H9 (cell line): Measurements from ENCODE around the gene C20orf173. TPM values are rescaled to one million over a fixed set of nuclear protein-coding genes. Genes with fewer than 3 reads are reported as not detected.
A peak's percentile ranks its signal among the peaks of the same experiment; 100 is the strongest.

ENCODE experiments used
- DNase-seq: peaks from one replicate; pipeline ENCODE4 v3.0.0-alpha.2; 2017
- H2AFZ ChIP-seq: one replicate; pipeline ENCODE4 v1.6.1; 2013; ENCODE audit warnings: mild to moderate bottlenecking, low read length, control low read depth, moderate library complexity
- H2AK5ac ChIP-seq: 2 replicates; pipeline ENCODE4 v1.6.1; 2013; ENCODE audit warnings: low read length, control low read depth, mixed read lengths; ENCODE audit not compliant: insufficient read length
- H2BK120ac ChIP-seq: one replicate; pipeline ENCODE4 v1.6.1; 2013; ENCODE audit warnings: low read depth, mild to moderate bottlenecking, low read length, control low read depth, inconsistent platforms; ENCODE audit not compliant: poor library complexity, severe bottlenecking
- H2BK12ac ChIP-seq: 2 replicates; pipeline ENCODE4 v1.6.1; 2013; ENCODE audit warnings: low read length, control low read depth, mixed read lengths, low read depth; ENCODE audit not compliant: insufficient read length
- H2BK15ac ChIP-seq: 2 replicates; pipeline ENCODE4 v1.6.1; 2013; ENCODE audit warnings: low read depth, low read length, control low read depth
- H2BK20ac ChIP-seq: one replicate; pipeline ENCODE4 v1.6.1; 2013; ENCODE audit warnings: low read depth, mild to moderate bottlenecking, low read length, control low read depth, inconsistent platforms; ENCODE audit not compliant: poor library complexity, severe bottlenecking
- H2BK5ac ChIP-seq: 2 replicates; pipeline ENCODE4 v1.6.1; 2013; ENCODE audit warnings: low read length, control low read depth, mixed read lengths; ENCODE audit not compliant: insufficient read length
- H3K14ac ChIP-seq: 2 replicates; pipeline ENCODE4 v1.6.1; 2013; ENCODE audit warnings: low read length, control low read depth; ENCODE audit not compliant: insufficient read depth
- H3K18ac ChIP-seq: 2 replicates; pipeline ENCODE4 v1.6.1; 2013; ENCODE audit warnings: low read depth, mild to moderate bottlenecking, mixed read lengths, low read length, control low read depth; ENCODE audit not compliant: insufficient read length
- H3K23ac ChIP-seq: 2 replicates; pipeline ENCODE4 v1.6.1; 2013; ENCODE audit warnings: low read length, control low read depth, mixed read lengths, low read depth; ENCODE audit not compliant: insufficient read length
- H3K23me2 ChIP-seq: 2 replicates; pipeline ENCODE4 v1.6.1; 2013; ENCODE audit warnings: low read depth, mild to moderate bottlenecking, mixed read lengths, low read length, control low read depth; ENCODE audit not compliant: insufficient read length, poor library complexity, severe bottlenecking
- H3K27ac ChIP-seq: 2 replicates; pipeline ENCODE4 v1.5.1; 2013; ENCODE audit warnings: low read length, control low read depth, mixed read lengths, low read depth; ENCODE audit not compliant: insufficient read length
- H3K27me3 ChIP-seq: 2 replicates; pipeline ENCODE4 v1.6.1; 2013; ENCODE audit warnings: low read length, control low read depth, inconsistent platforms; ENCODE audit not compliant: insufficient read depth
- H3K4ac ChIP-seq: 2 replicates; pipeline ENCODE4 v1.6.1; 2013; ENCODE audit warnings: low read depth, mild to moderate bottlenecking, control low read depth, inconsistent platforms, low read length, moderate library complexity
- H3K4me1 ChIP-seq: 2 replicates; pipeline ENCODE4 v1.6.1; 2013; ENCODE audit warnings: low read length, control low read depth, inconsistent platforms; ENCODE audit not compliant: insufficient read depth
- H3K4me2 ChIP-seq: 2 replicates; pipeline ENCODE4 v1.6.1; 2013; ENCODE audit warnings: low read length, control low read depth, mixed read lengths; ENCODE audit not compliant: insufficient read length, insufficient read depth
- H3K56ac ChIP-seq: 2 replicates; pipeline ENCODE4 v1.6.1; 2013; ENCODE audit warnings: low read depth, mild to moderate bottlenecking, mixed read lengths, low read length, control low read depth; ENCODE audit not compliant: insufficient read length
- H3K79me1 ChIP-seq: 2 replicates; pipeline ENCODE4 v1.6.1; 2013; ENCODE audit warnings: low read depth, mild to moderate bottlenecking, moderate library complexity, low read length, control low read depth, inconsistent platforms; ENCODE audit not compliant: insufficient read depth, poor library complexity, severe bottlenecking
- H3K79me2 ChIP-seq: 2 replicates; pipeline ENCODE4 v1.6.1; 2013; ENCODE audit warnings: low read length, control low read depth, inconsistent platforms; ENCODE audit not compliant: insufficient read depth
- H3K9ac ChIP-seq: 2 replicates; pipeline ENCODE4 v1.6.1; 2013; ENCODE audit warnings: low read length, control low read depth, mixed read lengths; ENCODE audit not compliant: insufficient read length; ENCODE audit errors: extremely low read depth
- H3K9me3 ChIP-seq: one replicate; pipeline ENCODE4 v1.6.1; 2013; ENCODE audit warnings: low read depth, low read length, inconsistent platforms; ENCODE audit not compliant: control insufficient read depth
- H3T11ph ChIP-seq: one replicate; pipeline ENCODE4 v1.6.1; 2013; ENCODE audit warnings: mild to moderate bottlenecking, low read length, control low read depth, inconsistent platforms
- H4K20me1 ChIP-seq: one replicate; pipeline ENCODE4 v1.6.1; 2013; ENCODE audit not compliant: control insufficient read depth, insufficient read length, insufficient read depth
- H4K5ac ChIP-seq: 2 replicates; pipeline ENCODE4 v1.6.1; 2013; ENCODE audit warnings: low read depth, mild to moderate bottlenecking, mixed read lengths, low read length, control low read depth; ENCODE audit not compliant: insufficient read length
- H4K8ac ChIP-seq: replicated peaks from 2 replicates; pipeline ENCODE4 v1.6.1; 2013; ENCODE audit warnings: low read length, control low read depth, mixed read lengths, low read depth; ENCODE audit not compliant: insufficient read length
- H4K91ac ChIP-seq: 2 replicates; pipeline ENCODE4 v1.6.1; 2013; ENCODE audit warnings: low read depth, mild to moderate bottlenecking, moderate library complexity, mixed read lengths, low read length, control low read depth; ENCODE audit not compliant: insufficient read length
- H3K27ac Mint-ChIP-seq, 3 experiments: 2 replicates in 2 of 3; 3 replicates in 1 of 3; pipeline ENCODE4 v1.8.0; 2020 to 2021; ENCODE audit warnings: mixed read lengths in 3 of 3, mild to moderate bottlenecking in 1 of 3, moderate library complexity in 1 of 3
- H3K27me3 Mint-ChIP-seq: 2 replicates; pipeline ENCODE4 v1.8.0; 2021; ENCODE audit warnings: low read depth, mild to moderate bottlenecking, moderate library complexity, mixed read lengths
- H3K36me3 Mint-ChIP-seq, 3 experiments: 2 replicates in 2 of 3; 3 replicates in 1 of 3; pipeline ENCODE4 v1.8.0; 2020 to 2021; ENCODE audit warnings: low read depth in 3 of 3, mixed read lengths in 3 of 3; ENCODE audit not compliant: insufficient read depth in 1 of 3
- H3K4me1 Mint-ChIP-seq, 2 experiments: 2 replicates each; pipeline ENCODE4 v1.8.0; 2020; ENCODE audit warnings: mixed read lengths in 2 of 2
- H3K4me3 Mint-ChIP-seq, 2 experiments: 2 replicates in 1 of 2; 3 replicates in 1 of 2; pipeline ENCODE4 v1.8.0; 2020 to 2021; ENCODE audit warnings: mild to moderate bottlenecking in 2 of 2, mixed read lengths in 2 of 2, moderate library complexity in 1 of 2
- H3K9me3 Mint-ChIP-seq, 2 experiments: 2 replicates in 1 of 2; 3 replicates in 1 of 2; pipeline ENCODE4 v1.8.0; 2020; ENCODE audit warnings: mild to moderate bottlenecking in 2 of 2, mixed read lengths in 2 of 2, moderate library complexity in 1 of 2
- WGBS: extraction: QIAGEN DNeasy Blood & Tissue Kit; methylation state at CpG from one replicate; pipeline ENCODE4 v1.1.7; 2013; ENCODE audit warnings: missing lambda C conversion rate, low lambda C conversion rate, mixed read lengths; ENCODE audit not compliant: insufficient read length; ENCODE audit errors: extremely low coverage; 5-methylcytosine and 5-hydroxymethylcytosine counted together
- total RNA-seq: library from RNA; stranded (reverse); gene quantifications from 2 replicates; pipeline ENCODE4 v1.2.1, GENCODE V29; 2021
- TF ChIP-seq, protein P1 (sequence below): fragments of 200-600 bp; sonication (generic); conservative IDR thresholded peaks from 3 replicates; pipeline ENCODE4 v1.8.0; 2021; ENCODE audit warnings: antibody characterized with exemption, mild to moderate bottlenecking

The C20orf173 gene
- total RNA-seq, 1 experiment from 2014 or later: not detected

DNA sequence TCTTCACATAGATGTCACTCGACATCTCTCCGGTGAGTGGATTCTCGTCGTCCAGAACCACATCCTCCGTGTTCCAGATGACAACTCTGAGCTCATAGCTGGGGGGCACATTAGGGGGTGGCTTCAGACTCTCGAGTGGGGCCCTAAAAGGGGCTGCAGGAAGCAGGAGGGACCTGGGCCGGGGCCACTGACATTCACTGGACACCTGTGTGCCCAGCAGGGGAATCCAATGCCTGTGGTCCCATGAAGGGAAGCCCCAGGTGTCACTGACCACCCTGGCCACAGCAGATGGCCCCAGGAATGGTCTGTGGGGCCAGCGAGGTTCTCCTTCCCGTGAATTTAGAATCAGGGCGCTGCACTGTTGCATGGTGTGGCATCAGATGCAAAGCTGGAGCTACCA lies 31.1 kb upstream of the C20orf173 start:
- Histone ChIP-seq H3K18ac (no peak overlapping the region), H2BK20ac (no peak overlapping the region), H3K4me1 (no peaks in the 10 kb centered on the region), H3K23ac (no peak overlapping the region), H4K20me1 (no peaks in the 10 kb centered on the region), H3K4me2 (no peak overlapping the region), H3K56ac (no peak overlapping the region), H3K79me1 (no peaks in the 10 kb centered on the region), H2BK12ac (no peak overlapping the region), H2BK5ac (no peak overlapping the region), H2AK5ac (no peak overlapping the region), H3K27me3 (no peaks in the 10 kb centered on the region), H2BK120ac (no peak overlapping the region), H3K23me2 (no peaks in the 10 kb centered on the region), H2AFZ (no peak overlapping the region), H3T11ph (no peak overlapping the region), H3K14ac (no peak overlapping the region), H4K5ac (no peak overlapping the region), H3K27ac (no peak overlapping the region), H3K9me3 (no peaks in the 10 kb centered on the region), H3K9ac (no peak overlapping the region), H3K4ac (no peak overlapping the region), H3K79me2 (no peaks in the 10 kb centered on the region), H2BK15ac (no peak overlapping the region), H4K91ac (no peak overlapping the region), H4K8ac (no peak overlapping the region)
- Mint-ChIP-seq H3K9me3 (no peaks in the 10 kb centered on the region), H3K27ac (peak overlapping the region in 1 of 3 experiments; percentile 84; a peak in 1 of 7 replicates), H3K27me3 (no peaks in the 10 kb centered on the region; the same call in 1 of the 2 replicates), H3K36me3 (peaks cover 14 to 31% (median 27%) of the 10 kb centered on the region in 3 experiments), H3K4me3 (no peak overlapping the region), H3K4me1 (peaks cover 7 to 13% of the 10 kb centered on the region in 2 experiments)
- TF ChIP-seq, protein P1, sequence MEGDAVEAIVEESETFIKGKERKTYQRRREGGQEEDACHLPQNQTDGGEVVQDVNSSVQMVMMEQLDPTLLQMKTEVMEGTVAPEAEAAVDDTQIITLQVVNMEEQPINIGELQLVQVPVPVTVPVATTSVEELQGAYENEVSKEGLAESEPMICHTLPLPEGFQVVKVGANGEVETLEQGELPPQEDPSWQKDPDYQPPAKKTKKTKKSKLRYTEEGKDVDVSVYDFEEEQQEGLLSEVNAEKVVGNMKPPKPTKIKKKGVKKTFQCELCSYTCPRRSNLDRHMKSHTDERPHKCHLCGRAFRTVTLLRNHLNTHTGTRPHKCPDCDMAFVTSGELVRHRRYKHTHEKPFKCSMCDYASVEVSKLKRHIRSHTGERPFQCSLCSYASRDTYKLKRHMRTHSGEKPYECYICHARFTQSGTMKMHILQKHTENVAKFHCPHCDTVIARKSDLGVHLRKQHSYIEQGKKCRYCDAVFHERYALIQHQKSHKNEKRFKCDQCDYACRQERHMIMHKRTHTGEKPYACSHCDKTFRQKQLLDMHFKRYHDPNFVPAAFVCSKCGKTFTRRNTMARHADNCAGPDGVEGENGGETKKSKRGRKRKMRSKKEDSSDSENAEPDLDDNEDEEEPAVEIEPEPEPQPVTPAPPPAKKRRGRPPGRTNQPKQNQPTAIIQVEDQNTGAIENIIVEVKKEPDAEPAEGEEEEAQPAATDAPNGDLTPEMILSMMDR: no peak
- no CpG with 5 or more reads among the region's 10 CpGs for WGBS
- no peak for DNase-seq
